ENCODE measurements around the gene NPTX1. TPM values are rescaled to one million over a fixed set of nuclear protein-coding genes. Genes with fewer than 3 reads are reported as not detected.
A peak's percentile ranks its signal among the peaks of the same experiment; 100 is the strongest.
"Not testable (repeated sequence)": the region's sequence is repeated elsewhere in the genome, so short reads cannot be mapped to it uniquely, and the experiment has no call there.

The NPTX1 gene
- total RNA-seq, 1 donor from 2014 or later: not detected

GRCh38 chr17:80507177-80507576 is 30.8 kb upstream of the NPTX1 start:
- DNase-seq (ENCODE audit: missing footprints); intact Hi-C loops (cut with DNase I); ATAC-seq: not testable (repeated sequence)

DNA sequence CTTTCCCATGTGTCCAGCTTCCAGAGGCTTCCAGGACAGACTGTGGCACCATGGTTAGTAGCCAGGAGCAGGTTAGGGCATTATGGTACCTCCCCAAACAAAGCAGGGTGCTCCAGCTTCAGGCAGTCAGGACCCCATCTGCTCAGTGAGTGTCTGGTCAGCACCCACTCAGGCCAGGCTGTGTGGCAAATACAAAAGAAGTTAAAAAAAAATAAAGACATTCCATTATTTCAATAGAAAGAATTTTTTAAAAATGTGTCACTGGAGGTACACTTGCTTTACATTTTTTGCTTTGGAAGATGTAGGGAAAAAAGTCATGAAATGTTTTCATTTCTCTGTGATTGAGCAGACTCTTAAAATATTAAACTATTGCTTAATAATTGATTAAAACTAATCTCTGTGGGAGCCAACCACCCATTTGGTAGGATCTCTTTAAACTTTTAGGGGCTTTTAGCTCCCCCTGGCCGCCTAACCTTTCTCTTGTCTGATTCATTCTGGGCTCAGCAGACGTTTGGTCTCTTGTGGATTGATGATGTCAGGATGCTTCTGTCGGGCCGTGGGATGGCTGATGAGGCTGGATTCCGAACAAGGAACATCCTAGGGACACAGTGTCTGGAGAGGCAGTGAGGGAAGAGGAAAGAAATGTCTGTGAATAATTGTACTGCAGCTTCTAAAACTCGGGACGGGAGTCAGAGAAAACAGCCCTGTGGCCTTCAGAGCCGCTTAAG is 28.4 kb upstream of the NPTX1 start:
- intact Hi-C loops (cut with DNase I): no loop called here
- DNase-seq (ENCODE audit: missing footprints): no peak
- ATAC-seq: no peak

- intact Hi-C loops (cut with DNase I): no loop called here
- DNase-seq (ENCODE audit: missing footprints): no peak
These were observed 27.5 kb upstream of the NPTX1 start for GRCh38 chr17:80503921-80504320.

GRCh38 chr17:80503031-80503430 is 26.6 kb upstream of the NPTX1 start:
- intact Hi-C loops (cut with DNase I): no loop called here
- no peak for DNase-seq (ENCODE audit: missing footprints)

More at GRCh38 chr17:80503921-80504320, 27.5 kb upstream of the NPTX1 start:
- ATAC-seq: no peak

DNA sequence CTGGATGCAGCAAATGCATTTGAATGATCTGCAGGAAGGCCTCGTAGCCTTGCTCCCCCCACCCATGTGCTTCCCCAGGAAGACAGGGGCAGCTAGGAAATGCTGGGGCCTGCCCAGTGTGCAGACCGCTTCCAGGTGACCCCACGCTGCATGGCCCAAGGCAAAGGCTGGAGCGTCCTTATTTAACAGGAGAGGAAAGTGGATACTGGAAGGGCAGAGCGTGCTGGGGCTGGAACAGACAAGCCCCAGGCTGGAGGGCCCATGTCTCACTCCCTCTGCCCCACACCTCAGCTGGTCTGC is 26.1 kb upstream of the NPTX1 start:
- intact Hi-C loops (cut with DNase I): no loop called here
- ATAC-seq: no peak

More at GRCh38 chr17:80503031-80503430, 26.6 kb upstream of the NPTX1 start:
- no peak for ATAC-seq

DNA sequence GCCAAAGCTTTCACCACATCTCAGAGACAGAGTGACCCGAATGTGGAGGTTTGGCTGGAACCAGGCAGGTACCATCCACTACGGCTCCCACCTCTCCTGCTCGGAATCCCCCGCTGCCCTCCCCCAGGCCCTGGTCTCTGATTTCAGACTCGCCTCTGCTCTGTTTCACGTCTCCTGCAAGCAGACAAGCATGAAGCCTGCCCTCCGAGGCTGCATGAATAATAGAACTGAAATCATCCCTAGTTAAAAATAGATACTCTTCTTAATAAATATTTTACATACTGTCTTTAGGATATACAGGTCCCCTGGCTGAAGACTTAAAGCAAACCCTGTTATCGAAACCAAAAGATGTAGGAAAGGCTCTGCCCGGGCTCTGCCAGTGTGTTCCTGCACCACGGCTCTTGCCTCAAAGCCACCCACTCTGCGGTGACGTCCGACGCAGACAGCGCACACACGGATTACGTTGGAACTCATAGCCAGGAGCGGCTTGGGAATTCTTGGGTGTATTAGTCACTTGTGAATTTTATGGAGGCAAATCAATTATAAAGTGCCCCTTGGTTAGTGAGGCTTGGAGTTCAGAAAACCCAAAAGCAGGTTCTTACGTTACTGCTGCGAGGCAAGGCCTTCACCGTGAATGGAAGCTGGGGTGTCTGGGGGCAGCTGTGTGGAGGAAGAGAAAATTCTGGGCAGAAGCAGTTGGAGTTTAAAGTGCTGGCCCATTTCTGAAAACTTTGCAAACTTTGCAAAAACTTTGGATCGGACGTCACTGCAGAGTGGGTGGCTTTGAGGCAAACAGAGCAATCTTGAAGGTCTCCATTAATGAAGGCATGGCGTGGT is 25.6 kb upstream of the NPTX1 start:
- intact Hi-C loops (cut with DNase I): no loop called here
- DNase-seq (ENCODE audit: missing footprints) (no peak), ATAC-seq (no peak)

More for the DNA sequence above, 26.1 kb upstream of the NPTX1 start:
- no peak for DNase-seq (ENCODE audit: missing footprints)

GRCh38 chr17:80499961-80500665 is 23.7 kb upstream of the NPTX1 start:
- ATAC-seq (no peak), DNase-seq (ENCODE audit: missing footprints) (no peak)
- intact Hi-C loops (cut with DNase I): no loop called here

DNA sequence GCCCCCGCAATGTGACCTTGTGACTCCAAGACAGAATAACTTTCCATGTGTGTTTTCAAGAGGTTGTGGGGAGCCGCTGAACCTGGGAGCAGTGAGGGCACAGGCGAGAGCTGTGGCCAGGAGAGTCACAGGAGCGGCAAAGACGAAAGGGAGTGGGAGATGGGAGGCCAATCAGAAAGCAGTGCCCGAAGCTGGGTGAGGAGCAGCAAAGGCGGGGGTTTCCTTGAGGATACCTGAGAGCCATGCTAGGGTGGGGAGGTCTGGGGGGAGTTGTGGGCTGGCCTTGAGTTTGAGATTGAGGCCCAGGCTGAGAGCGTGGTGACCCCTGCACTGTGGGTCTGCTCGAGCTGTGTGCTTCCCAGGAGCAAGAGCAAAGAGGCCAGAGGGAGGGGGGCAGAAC is 23.2 kb upstream of the NPTX1 start:
- DNase-seq (ENCODE audit: missing footprints): no peak
- intact Hi-C loops (cut with DNase I): no loop called here
- ATAC-seq: no peak

DNA sequence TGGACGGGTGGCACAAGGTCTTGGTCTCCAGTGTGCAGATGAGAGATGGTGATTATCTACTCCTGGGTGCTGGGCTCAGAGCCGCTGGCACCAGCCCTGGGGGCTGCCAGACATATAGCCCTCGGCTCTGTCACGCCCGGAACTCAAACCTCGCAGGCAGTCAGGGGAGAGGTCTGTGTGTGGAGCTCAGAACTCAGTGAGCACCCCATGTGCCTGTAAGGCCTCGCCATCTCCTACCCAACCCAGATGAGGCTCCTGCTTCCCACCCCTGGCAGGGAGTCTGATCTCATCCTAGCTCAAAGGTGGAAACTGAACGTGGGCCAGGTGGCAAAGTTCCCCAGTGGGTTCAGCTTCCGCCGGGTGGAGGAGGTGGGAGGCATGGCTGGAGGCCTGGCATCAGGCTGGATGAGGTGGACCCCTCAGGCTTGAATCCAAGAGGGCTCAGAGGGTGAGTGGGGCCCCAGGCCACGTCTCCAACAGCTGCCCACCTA is 22.6 kb upstream of the NPTX1 start:
- DNase-seq (ENCODE audit: missing footprints) (no peak), ATAC-seq (no peak)
- intact Hi-C loops (cut with DNase I): no loop called here

GRCh38 chr17:80498242-80498919 is 22.0 kb upstream of the NPTX1 start:
- DNase-seq (ENCODE audit: missing footprints): no peak
- intact Hi-C loops (cut with DNase I): no loop called here
- ATAC-seq: peak; percentile 18

DNA sequence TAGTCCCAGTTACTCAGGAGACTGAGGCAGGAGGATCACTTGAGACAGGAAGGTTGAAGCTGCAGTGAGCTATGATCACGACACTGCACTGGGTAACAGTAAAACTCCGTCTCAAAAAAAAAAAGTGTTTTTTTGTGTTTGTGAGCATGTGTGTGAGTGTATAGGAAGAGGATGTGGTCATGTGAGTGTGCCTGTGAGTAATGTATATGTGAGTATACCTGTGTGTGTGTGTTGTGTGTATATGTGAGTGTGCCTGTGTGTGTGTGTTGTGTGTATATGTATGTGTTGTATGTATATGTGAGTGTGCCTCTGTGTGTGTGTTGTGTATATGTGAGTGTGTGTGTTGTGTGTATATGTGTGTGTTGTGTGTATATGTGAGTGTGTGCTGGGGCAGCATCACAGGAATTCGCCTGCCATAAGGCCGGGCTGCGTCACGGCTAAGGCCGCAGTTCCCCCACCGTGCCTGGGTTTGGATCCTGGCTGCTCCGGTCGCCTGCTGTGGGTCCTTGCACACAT is 21.4 kb upstream of the NPTX1 start:
- intact Hi-C loops (cut with DNase I): no loop called here
- DNase-seq (ENCODE audit: missing footprints): no peak
- ATAC-seq: no peak

DNA sequence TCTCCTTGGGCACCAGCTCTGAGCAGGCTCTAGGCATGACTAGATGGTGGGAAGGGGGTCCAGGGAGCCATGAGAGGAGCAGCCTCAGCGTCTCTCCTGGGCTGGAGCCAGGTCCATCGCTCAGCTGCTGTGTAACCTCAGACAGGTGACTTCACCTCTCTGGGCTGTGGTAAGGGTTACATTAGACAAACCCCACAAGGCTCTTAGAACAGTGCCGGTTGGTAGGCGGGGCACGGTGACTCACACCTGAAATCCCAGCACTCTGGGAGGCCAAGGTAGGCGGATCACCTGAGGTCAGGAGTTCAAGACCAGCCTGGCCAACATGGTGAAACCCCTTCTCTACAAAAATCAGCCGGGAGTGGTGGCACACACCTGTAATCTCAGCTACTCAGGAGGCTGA is 18.1 kb upstream of the NPTX1 start:
- DNase-seq (ENCODE audit: missing footprints) (no peak), ATAC-seq (no peak)
- intact Hi-C loops (cut with DNase I): no loop called here

DNA sequence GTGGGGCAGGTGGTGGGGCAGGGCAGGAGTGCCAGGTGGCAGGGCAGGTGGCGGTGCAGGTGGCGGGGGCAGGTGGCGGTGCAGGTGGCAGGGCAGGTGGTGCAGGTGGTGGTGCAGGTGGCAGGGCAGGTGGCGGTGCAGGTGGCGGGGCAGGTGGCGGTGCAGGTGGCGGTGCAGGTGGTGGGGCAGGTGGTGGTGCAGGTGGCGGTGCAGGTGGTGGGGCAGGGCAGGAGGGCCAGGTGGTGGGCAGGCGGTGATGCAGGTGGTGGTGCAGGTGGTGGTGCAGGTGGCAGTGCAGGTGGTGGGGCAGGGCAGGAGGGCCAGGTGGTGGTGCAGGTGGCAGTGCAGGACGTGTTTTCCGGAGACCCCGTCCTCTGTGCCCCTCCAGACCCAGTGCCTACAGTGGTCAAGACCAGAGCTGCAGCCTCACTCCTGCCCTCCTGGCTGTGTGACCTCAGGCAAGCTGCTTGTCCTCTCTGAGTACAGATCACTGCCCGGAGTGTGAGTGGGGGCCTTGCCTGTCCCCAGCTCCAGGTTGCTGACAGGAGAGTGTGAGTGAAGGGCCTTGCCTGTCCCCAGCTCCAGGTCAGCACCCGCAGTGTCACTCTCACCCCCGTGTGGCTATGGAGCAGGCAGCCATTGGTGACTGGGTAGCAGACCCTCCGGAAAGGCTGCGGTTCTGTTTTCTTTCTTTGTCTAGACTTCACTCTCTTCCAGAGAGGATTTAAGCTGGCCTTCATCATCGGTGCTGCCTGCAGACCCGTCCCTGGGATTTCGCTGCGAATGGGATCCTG is 16.1 kb upstream of the NPTX1 start:
- ATAC-seq: no peak
- DNase-seq (ENCODE audit: missing footprints): no peak
- intact Hi-C loops (cut with DNase I): no loop called here

DNA sequence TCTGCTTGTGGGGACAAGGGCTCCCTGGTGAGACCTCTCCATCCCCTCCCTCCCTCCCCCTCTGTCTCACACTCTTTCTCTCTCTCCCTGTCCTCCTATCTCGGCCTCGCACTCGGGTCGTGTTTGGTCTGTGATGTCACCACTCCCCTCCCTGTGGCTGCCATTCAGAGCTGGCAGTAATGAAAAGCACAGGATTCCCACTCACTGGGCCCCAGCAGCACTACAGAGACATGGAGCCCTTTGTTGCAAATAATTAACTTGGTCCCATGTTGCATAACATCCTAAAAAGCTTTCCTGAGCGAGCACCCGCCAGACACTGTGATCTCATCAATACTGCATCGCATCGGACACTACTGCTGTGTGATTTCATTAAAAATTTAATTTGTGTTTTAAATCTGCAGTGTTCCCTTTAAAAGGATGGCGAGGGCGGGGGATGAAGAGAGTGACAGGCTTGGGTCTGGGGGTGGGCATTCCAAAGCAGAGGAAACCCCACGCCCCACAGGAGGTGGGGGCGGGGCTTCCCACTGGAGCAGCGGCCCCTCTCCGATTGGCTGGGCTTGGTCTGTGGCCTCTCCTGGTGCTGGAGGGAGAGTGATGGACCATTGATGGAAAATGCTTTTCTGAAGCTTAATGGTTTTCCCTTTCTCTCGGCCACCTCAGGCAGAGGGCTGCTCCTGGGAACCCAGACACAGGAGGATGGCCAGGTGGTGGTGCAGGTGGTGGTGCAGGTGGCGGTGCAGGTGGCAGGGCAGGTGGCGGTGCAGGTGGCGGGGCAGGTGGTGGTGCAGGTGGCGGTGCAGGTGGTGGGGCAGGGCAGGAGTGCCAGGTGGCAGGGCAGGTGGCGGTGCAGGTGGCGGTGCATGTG is 15.3 kb upstream of the NPTX1 start:
- DNase-seq (ENCODE audit: missing footprints) (peak; percentile 52), ATAC-seq (no peak)
- intact Hi-C loops (cut with DNase I): no loop called here

- intact Hi-C loops (cut with DNase I): no loop called here
- DNase-seq (ENCODE audit: missing footprints): peak; percentile 17
- ATAC-seq: no peak
These were observed 11.1 kb upstream of the NPTX1 start for GRCh38 chr17:80487511-80487910.

DNA sequence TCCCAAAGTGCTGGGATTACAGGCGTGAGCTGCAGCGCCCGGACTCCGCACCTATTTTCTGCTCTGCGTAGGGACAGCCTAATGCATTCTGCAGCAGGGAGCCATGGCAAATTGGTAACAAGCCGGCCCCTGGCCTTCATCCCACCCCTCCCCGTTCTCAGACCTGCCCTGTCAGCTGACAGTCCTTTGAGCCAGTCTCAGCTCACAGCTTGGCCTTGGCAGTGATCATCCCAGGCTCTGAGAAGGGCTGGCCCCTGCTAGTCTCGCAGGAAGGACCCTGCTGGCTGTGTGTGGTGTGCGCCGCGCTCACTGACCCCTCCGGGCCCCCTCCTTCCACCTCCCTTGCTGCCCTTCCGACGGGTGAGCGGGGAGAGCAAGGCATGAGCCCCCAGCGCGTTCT is 10.3 kb upstream of the NPTX1 start:
- ATAC-seq: no peak
- DNase-seq (ENCODE audit: missing footprints): peak; percentile 16
- intact Hi-C loops (cut with DNase I): no loop called here

GRCh38 chr17:80485846-80486245 is 9.4 kb upstream of the NPTX1 start:
- ATAC-seq (no peak), DNase-seq (ENCODE audit: missing footprints) (no peak)
- intact Hi-C loops (cut with DNase I): no loop called here

Data from Right ventricle myocardium inferior (tissue), 1 donor.